ENCODE measurements around the gene DEGS2. TPM values are rescaled to one million over a fixed set of nuclear protein-coding genes. Genes with fewer than 3 reads are reported as not detected.

The DEGS2 gene
- total and polyA plus RNA-seq, 2 donors from 2014 or later = 25.1 to 28.7 TPM

GRCh38 chr14:100144645-100144995 lies 14.8 kb downstream of the DEGS2 start:
- Histone ChIP-seq H3K9ac (ENCODE audit: low read length in 3 of 3) (no peak overlapping the region), H3K27me3 (ENCODE audit: control insufficient read depth, insufficient read depth, low read length) (no peaks in the 10 kb centered on the region)

GRCh38 chr14:100143934-100144333 lies 15.5 kb downstream of the DEGS2 start:
- Histone ChIP-seq H3K9me3 (ENCODE audit: control insufficient read depth in 2 of 3, insufficient read depth in 1 of 3, low read length in 3 of 3) (no peaks in the 10 kb centered on the region), H3K9ac (ENCODE audit: low read length in 3 of 3) (no peak overlapping the region), H3K36me3 (ENCODE audit: control insufficient read depth in 2 of 3, insufficient read depth in 3 of 3, low read length in 3 of 3) (no peaks in the 10 kb centered on the region), H3K27me3 (ENCODE audit: control insufficient read depth, insufficient read depth, low read length) (no peaks in the 10 kb centered on the region), H3K27ac (ENCODE audit: low read depth in 2 of 2, low read length in 2 of 2) (no peak overlapping the region), H3K4me1 (ENCODE audit: control insufficient read depth in 2 of 3, insufficient read depth in 2 of 3, low read depth in 1 of 3, low read length in 3 of 3) (peaks cover 0 to 17% (median 7%) of the 10 kb centered on the region in 3 donors), H3K4me3 (ENCODE audit: low read length in 3 of 3) (no peak overlapping the region)
- FAIRE-seq = no peak
- no peak for TF ChIP-seq CTCF (IDR thresholded peaks at IDR 0.05; ENCODE audit: borderline replicate concordance, extremely low read depth, insufficient read depth)
- no peak for DNase-seq
- intact Hi-C loops (cut with DNase I) = no loop called here

More at GRCh38 chr14:100144645-100144995, 14.8 kb downstream of the DEGS2 start:
- DNase-seq (no peak), FAIRE-seq (no peak)
- Histone ChIP-seq H3K36me3 (ENCODE audit: control insufficient read depth in 2 of 3, insufficient read depth in 3 of 3, low read length in 3 of 3) (no peaks in the 10 kb centered on the region), H3K9me3 (ENCODE audit: control insufficient read depth in 2 of 3, insufficient read depth in 1 of 3, low read length in 3 of 3) (no peaks in the 10 kb centered on the region), H3K4me1 (ENCODE audit: control insufficient read depth in 2 of 3, insufficient read depth in 2 of 3, low read depth in 1 of 3, low read length in 3 of 3) (peaks cover 0 to 19% (median 7%) of the 10 kb centered on the region in 3 donors), H3K4me3 (ENCODE audit: low read length in 3 of 3) (no peak overlapping the region), H3K27ac (ENCODE audit: low read depth in 2 of 2, low read length in 2 of 2) (no peak overlapping the region)
- intact Hi-C loops (cut with DNase I) = no loop called here
- no peak for TF ChIP-seq CTCF (IDR thresholded peaks at IDR 0.05; ENCODE audit: borderline replicate concordance, extremely low read depth, insufficient read depth)

GRCh38 chr14:100143523-100143922 lies 15.9 kb downstream of the DEGS2 start:
- H3K9me3 ChIP-seq (ENCODE audit: control insufficient read depth in 2 of 3, insufficient read depth in 1 of 3, low read length in 3 of 3) = no peaks in the 10 kb centered on the region
- no peaks in the 10 kb centered on the region for H3K36me3 ChIP-seq (ENCODE audit: control insufficient read depth in 2 of 3, insufficient read depth in 3 of 3, low read length in 3 of 3)
- H3K27me3 ChIP-seq (ENCODE audit: control insufficient read depth, insufficient read depth, low read length) = no peaks in the 10 kb centered on the region
- DNase-seq (no peak), FAIRE-seq (no peak)
- peaks cover 0 to 16% (median 7%) of the 10 kb centered on the region in 3 donors for H3K4me1 ChIP-seq (ENCODE audit: control insufficient read depth in 2 of 3, insufficient read depth in 2 of 3, low read depth in 1 of 3, low read length in 3 of 3)
- no peak overlapping the region for H3K4me3 ChIP-seq (ENCODE audit: low read length in 3 of 3)
- H3K27ac ChIP-seq (ENCODE audit: low read depth in 2 of 2, low read length in 2 of 2) = no peak overlapping the region
- no peak for TF ChIP-seq CTCF (IDR thresholded peaks at IDR 0.05; ENCODE audit: borderline replicate concordance, extremely low read depth, insufficient read depth)
- no peak overlapping the region for H3K9ac ChIP-seq (ENCODE audit: low read length in 3 of 3)
- intact Hi-C loops (cut with DNase I) = no loop called here
